ENCODE results near the gene PCGF3. TPM values are rescaled to one million over a fixed set of nuclear protein-coding genes. Genes with fewer than 3 reads are reported as not detected.
"Not testable (repeated sequence)": the region's sequence is repeated elsewhere in the genome, so short reads cannot be mapped to it uniquely, and the experiment has no call there.

The PCGF3 gene
- total RNA-seq, 1 donor from 2014 or later: 88.1 TPM

- no peaks in the 10 kb centered on the region for H3K27me3 Mint-ChIP-seq (ENCODE audit: low read depth)
- TF ChIP-seq, protein P1, sequence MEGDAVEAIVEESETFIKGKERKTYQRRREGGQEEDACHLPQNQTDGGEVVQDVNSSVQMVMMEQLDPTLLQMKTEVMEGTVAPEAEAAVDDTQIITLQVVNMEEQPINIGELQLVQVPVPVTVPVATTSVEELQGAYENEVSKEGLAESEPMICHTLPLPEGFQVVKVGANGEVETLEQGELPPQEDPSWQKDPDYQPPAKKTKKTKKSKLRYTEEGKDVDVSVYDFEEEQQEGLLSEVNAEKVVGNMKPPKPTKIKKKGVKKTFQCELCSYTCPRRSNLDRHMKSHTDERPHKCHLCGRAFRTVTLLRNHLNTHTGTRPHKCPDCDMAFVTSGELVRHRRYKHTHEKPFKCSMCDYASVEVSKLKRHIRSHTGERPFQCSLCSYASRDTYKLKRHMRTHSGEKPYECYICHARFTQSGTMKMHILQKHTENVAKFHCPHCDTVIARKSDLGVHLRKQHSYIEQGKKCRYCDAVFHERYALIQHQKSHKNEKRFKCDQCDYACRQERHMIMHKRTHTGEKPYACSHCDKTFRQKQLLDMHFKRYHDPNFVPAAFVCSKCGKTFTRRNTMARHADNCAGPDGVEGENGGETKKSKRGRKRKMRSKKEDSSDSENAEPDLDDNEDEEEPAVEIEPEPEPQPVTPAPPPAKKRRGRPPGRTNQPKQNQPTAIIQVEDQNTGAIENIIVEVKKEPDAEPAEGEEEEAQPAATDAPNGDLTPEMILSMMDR (IDR thresholded peaks at IDR 0.05; ENCODE audit: unreplicated experiment): no peak
- H3K4me3 Mint-ChIP-seq: no peak overlapping the region
- DNase-seq (ENCODE audit: low spot score in 2 of 2, unreplicated experiment in 2 of 2): no peak
- peak overlapping the region; percentile 64 for H3K27ac Mint-ChIP-seq
- peaks cover 5% of the 10 kb centered on the region for H3K9me3 Mint-ChIP-seq
- H3K4me1 Mint-ChIP-seq: peaks cover 25% of the 10 kb centered on the region
- H3K36me3 Mint-ChIP-seq: no peaks in the 10 kb centered on the region
Measured at GRCh38 chr4:692771-693554, 12.7 kb upstream of the PCGF3 start.

- H3K27ac Mint-ChIP-seq, H3K4me3 Mint-ChIP-seq: not testable (repeated sequence)
Measured at GRCh38 chr4:694341-694940, 11.2 kb upstream of the PCGF3 start.

DNA sequence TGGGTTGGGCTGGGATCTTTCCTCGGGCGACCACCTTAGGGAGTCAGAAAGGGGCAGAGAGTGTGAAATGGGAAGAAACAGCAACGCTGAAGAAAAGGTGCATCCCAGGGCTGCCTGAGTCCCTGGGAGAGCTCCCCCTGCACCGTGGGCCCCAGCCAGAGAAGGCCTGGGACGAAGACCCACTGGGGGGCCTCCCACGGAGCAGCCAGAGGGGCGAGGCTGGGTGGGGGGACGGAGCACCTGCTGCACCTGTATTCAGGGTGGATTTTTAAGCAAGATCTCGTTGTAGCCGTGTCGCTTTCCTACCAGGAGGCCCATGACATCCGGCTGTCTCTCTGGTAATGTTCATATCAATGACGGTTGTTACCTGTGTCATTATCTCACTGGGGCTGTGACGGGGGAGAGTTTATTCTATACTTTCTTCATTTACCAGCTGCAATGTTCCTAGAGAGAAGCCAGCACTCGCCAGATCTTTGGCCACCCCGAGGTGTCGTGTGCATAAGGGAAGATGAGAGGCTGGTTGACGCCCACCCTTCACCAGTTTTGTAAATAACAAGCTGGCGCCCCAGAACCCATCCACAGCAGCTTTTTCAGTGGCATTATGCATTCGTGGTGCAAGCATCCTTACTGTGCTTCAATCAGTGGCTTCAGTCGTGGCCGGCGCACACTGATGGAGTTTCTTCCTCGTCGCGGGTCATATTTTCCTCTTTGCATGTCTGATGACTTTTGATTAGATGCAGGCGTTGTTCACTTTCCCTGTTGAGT is 5.6 kb upstream of the PCGF3 start:
- Mint-ChIP-seq H3K27me3 (ENCODE audit: low read depth) (peaks cover 12% of the 10 kb centered on the region), H3K9me3 (no peaks in the 10 kb centered on the region), H3K27ac (no peak overlapping the region), H3K4me3 (no peak overlapping the region), H3K36me3 (no peaks in the 10 kb centered on the region), H3K4me1 (no peaks in the 10 kb centered on the region)
- TF ChIP-seq, protein P1 (IDR thresholded peaks at IDR 0.05; ENCODE audit: unreplicated experiment): no peak
- no peak for DNase-seq (ENCODE audit: low spot score in 2 of 2, unreplicated experiment in 2 of 2)

More at GRCh38 chr4:694341-694940, 11.2 kb upstream of the PCGF3 start:
- not testable (repeated sequence) for DNase-seq (ENCODE audit: low spot score in 2 of 2, unreplicated experiment in 2 of 2); H3K36me3 Mint-ChIP-seq; H3K9me3 Mint-ChIP-seq; H3K27me3 Mint-ChIP-seq (ENCODE audit: low read depth)
- peaks cover 23% of the 10 kb centered on the region for H3K4me1 Mint-ChIP-seq

GRCh38 chr4:700587-701264 is 4.9 kb upstream of the PCGF3 start:
- no peak for DNase-seq (ENCODE audit: low spot score in 2 of 2, unreplicated experiment in 2 of 2)
- Mint-ChIP-seq H3K9me3 (no peaks in the 10 kb centered on the region), H3K36me3 (no peaks in the 10 kb centered on the region), H3K4me1 (no peaks in the 10 kb centered on the region), H3K27ac (no peak overlapping the region), H3K4me3 (no peak overlapping the region), H3K27me3 (ENCODE audit: low read depth) (peaks cover 12% of the 10 kb centered on the region)
- TF ChIP-seq, protein P1 (IDR thresholded peaks at IDR 0.05; ENCODE audit: unreplicated experiment): no peak

GRCh38 chr4:702618-703048 is 3.0 kb upstream of the PCGF3 start:
- Mint-ChIP-seq H3K4me1 (peaks cover 2% of the 10 kb centered on the region), H3K9me3 (no peaks in the 10 kb centered on the region), H3K27me3 (ENCODE audit: low read depth) (peaks cover 12% of the 10 kb centered on the region), H3K27ac (no peak overlapping the region), H3K4me3 (no peak overlapping the region), H3K36me3 (no peaks in the 10 kb centered on the region)
- no peak for DNase-seq (ENCODE audit: low spot score in 2 of 2, unreplicated experiment in 2 of 2)
- TF ChIP-seq, protein P1 (IDR thresholded peaks at IDR 0.05; ENCODE audit: unreplicated experiment): no peak
